ENCODE results near the gene CSF1. TPM values are rescaled to one million over a fixed set of nuclear protein-coding genes. Genes with fewer than 3 reads are reported as not detected.
"Not testable (repeated sequence)": the region's sequence is repeated elsewhere in the genome, so short reads cannot be mapped to it uniquely, and the experiment has no call there.

CSF1 gene, protein sequence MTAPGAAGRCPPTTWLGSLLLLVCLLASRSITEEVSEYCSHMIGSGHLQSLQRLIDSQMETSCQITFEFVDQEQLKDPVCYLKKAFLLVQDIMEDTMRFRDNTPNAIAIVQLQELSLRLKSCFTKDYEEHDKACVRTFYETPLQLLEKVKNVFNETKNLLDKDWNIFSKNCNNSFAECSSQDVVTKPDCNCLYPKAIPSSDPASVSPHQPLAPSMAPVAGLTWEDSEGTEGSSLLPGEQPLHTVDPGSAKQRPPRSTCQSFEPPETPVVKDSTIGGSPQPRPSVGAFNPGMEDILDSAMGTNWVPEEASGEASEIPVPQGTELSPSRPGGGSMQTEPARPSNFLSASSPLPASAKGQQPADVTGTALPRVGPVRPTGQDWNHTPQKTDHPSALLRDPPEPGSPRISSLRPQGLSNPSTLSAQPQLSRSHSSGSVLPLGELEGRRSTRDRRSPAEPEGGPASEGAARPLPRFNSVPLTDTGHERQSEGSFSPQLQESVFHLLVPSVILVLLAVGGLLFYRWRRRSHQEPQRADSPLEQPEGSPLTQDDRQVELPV
- 10.9 and 15.2 TPM in 2 replicates for total RNA-seq (ENCODE audit: low replicate concordance)
- long read RNA-seq, result 0 reads

DNA sequence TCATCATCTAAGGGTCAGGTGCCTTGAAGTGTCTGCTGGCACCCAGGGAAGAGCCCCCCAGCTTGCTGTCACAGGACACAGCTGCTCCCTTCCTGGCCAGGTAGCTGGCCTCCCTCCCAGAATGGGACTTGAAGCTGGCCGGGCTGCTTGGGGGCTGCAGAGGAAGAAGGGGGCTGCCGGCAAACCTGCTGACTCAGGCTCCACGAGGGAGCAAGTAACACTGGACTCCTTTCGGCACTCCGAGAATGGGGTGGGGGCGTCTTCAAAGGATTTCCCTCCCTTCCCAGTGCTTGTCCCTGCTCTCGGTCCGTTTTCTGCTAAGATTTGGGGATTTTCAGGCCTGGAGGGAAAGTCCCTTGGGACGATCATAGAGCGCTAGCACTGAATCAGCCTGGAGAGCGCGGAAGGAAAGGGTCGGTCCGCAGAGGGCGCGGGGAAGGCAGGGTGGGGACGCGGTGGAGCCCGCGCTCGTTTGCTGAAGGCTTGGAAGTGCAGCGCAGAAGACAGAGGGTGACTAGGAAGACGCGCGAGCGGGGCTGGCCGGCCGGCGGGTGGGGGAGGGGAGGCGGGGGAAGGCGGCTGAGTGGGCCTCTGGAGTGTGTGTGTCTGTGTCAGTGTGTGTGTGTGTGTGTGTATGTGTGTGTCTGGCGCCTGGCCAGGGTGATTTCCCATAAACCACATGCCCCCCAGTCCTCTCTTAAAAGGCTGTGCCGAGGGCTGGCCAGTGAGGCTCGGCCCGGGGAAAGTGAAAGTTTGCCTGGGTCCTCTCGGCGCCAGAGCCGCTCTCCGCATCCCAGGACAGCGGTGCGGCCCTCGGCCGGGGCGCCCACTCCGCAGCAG lies at the start of gene CSF1:
CSF1 (plus strand) TSS at position 727 of the 840 bp plus-strand sequence. CDS start 175 bp downstream, outside the sequence.
- Mint-ChIP-seq H3K9me3 (no peaks in the 10 kb centered on the region), H3K27me3 (peaks cover 42% of the 10 kb centered on the region), H3K27ac (peak within 1 kb of the TSS; percentile 81), H3K4me1 (ENCODE audit: unreplicated experiment) (peaks cover 37% of the 10 kb centered on the region), H3K36me3 (no peaks in the 10 kb centered on the region), H3K4me3 (peak within 1 kb of the TSS; percentile 94)
- DNase-seq (ENCODE audit: extremely low spot score, unreplicated experiment), result peak; percentile 81
- TF ChIP-seq, protein P1, sequence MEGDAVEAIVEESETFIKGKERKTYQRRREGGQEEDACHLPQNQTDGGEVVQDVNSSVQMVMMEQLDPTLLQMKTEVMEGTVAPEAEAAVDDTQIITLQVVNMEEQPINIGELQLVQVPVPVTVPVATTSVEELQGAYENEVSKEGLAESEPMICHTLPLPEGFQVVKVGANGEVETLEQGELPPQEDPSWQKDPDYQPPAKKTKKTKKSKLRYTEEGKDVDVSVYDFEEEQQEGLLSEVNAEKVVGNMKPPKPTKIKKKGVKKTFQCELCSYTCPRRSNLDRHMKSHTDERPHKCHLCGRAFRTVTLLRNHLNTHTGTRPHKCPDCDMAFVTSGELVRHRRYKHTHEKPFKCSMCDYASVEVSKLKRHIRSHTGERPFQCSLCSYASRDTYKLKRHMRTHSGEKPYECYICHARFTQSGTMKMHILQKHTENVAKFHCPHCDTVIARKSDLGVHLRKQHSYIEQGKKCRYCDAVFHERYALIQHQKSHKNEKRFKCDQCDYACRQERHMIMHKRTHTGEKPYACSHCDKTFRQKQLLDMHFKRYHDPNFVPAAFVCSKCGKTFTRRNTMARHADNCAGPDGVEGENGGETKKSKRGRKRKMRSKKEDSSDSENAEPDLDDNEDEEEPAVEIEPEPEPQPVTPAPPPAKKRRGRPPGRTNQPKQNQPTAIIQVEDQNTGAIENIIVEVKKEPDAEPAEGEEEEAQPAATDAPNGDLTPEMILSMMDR (conservative IDR thresholded peaks at IDR 0.05), result no peak

DNA sequence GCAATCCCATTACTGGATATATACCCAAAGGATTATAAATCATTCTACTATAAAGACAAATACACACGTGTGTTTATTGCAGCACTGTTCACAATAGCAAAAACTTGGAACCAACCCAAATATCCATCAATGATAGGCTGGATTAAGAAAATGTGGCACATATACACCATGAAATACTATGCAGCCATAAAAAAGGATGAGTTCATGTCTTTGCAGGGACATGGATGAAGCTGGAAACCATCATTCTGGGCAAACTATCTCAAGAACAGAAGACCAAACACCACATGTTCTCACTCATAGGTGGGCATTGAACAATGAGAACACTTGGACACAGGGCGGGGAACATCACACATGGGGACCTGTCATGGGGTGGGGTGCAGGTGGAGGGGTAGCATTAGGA lies 49.0 kb upstream of the CSF1 start:
- not testable (repeated sequence) for H3K36me3 Mint-ChIP-seq; H3K4me3 Mint-ChIP-seq; H3K4me1 Mint-ChIP-seq (ENCODE audit: unreplicated experiment); H3K27me3 Mint-ChIP-seq; H3K27ac Mint-ChIP-seq; DNase-seq (ENCODE audit: extremely low spot score, unreplicated experiment)
- H3K9me3 Mint-ChIP-seq, result peaks cover 14% of the 10 kb centered on the region

DNA sequence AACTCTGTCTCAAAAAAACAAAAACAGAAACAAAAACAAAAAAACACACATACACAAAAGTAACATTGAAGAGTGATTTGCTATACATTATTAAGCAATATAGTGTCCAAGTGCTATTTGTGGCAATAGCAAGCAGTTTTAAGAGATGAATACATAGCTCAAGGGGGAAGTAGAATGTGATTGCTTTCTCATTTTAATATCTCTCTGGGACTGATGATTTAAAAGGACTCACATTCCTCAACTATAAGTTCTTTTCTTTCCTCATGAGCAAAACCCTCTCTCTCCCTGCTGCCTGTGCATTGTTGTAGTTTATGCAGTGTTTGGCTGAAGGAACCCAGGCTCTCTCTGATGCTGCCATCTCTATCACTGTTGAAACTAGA lies 47.0 kb upstream of the CSF1 start:
- Mint-ChIP-seq H3K9me3 (peaks cover 14% of the 10 kb centered on the region), H3K27ac (no peak overlapping the region), H3K4me3 (no peak overlapping the region), H3K27me3 (peaks cover 5% of the 10 kb centered on the region), H3K36me3 (no peaks in the 10 kb centered on the region), H3K4me1 (ENCODE audit: unreplicated experiment) (no peaks in the 10 kb centered on the region)
- TF ChIP-seq, protein P1 (conservative IDR thresholded peaks at IDR 0.05), result no peak
- DNase-seq (ENCODE audit: extremely low spot score, unreplicated experiment), result no peak

DNA sequence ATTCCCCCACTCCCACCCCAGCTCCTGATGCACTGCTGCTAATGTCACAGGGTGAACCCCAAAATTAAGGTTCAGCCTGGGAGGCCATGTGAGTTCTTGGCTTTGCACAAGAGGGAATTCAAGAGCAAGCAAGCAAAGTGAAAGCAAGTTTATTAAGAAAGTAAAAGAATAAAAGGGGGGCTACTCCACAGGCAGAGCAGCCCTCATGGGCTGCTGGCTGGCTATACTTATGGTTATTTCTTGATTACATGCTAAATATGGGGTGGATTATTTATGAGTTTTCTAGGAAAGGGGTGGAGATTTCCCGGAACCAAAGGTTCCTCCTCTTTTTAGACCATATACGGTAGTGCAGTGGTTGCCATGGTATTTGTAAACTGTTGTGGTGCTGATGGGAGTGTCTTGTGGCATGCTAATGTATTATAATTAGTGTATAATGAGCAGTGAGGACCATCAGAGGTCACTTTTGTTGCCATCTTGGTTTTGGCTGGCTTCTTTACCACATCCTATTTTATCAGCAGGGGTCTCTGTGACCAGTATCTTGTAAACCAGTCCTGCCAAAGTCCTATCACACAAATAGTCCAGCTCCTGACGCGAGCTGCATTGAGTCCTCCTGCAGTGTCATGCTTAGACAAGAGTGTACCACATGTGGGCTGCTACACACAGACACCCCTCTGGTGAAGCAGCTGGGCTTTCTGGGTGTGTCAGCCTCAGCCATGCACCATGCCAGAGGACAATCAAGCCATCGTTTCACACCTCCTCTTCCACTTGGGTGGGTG lies 46.4 kb upstream of the CSF1 start:
- TF ChIP-seq, protein P1 (conservative IDR thresholded peaks at IDR 0.05), result no peak
- Mint-ChIP-seq H3K4me1 (ENCODE audit: unreplicated experiment) (no peaks in the 10 kb centered on the region), H3K4me3 (no peak overlapping the region), H3K9me3 (peaks cover 14% of the 10 kb centered on the region), H3K27ac (no peak overlapping the region), H3K27me3 (peaks cover 5% of the 10 kb centered on the region), H3K36me3 (no peaks in the 10 kb centered on the region)
- DNase-seq (ENCODE audit: extremely low spot score, unreplicated experiment), result peak; percentile 43

DNA sequence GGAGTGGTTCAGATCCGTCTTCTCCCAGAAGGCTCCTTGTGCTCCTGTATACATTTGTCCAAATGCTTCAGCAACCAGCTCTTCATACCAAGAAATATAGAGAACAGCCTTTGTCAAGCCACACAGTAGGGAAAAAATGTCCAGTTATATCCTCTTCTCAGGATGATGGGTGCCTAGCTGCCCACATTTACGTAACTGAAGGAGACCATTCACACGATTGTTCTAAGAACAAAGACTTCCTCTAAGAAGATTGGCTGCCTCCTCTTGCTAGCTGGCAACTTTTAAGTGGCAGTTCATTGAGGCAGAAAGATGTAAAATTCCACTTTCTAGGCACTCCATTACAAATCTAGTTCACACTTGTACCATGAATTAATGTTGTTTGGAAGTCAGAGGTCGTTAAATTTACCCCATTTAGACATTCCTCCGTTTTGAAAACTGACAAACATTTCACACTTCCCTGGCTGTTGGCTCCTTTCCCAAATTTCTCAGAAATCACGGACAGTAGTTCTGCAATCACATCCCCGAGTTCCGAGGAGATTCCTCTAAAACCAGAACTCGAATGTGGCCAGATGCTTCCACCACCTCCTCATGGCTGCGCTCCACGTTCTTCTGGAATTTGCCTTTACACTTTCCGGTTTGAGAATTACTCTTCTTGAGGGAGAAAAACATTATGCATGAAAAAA lies 45.6 kb upstream of the CSF1 start:
- Mint-ChIP-seq H3K4me1 (ENCODE audit: unreplicated experiment) (no peaks in the 10 kb centered on the region), H3K27ac (no peak overlapping the region), H3K36me3 (no peaks in the 10 kb centered on the region), H3K9me3 (peaks cover 9% of the 10 kb centered on the region), H3K4me3 (no peak overlapping the region), H3K27me3 (peaks cover 5% of the 10 kb centered on the region)
- peak; percentile 13 for DNase-seq (ENCODE audit: extremely low spot score, unreplicated experiment)
- TF ChIP-seq, protein P1 (conservative IDR thresholded peaks at IDR 0.05), result no peak
